ENCODE data around the gene PTGIR.

The PTGIR gene

GRCh38 chr19:46610413-46610775 is 14.5 kb downstream of the PTGIR start:
- FAIRE-seq (no peak), DNase-seq (ENCODE audit: insufficient read length, low spot score) (no peak)
- TF ChIP-seq SPI1 (IDR thresholded peaks at IDR 0.05; ENCODE audit: low read depth, low read length) (no peak), POLR2A (IDR thresholded peaks at IDR 0.05; ENCODE audit: low read depth, low read length) (no peak), POU2F2 (IDR thresholded peaks at IDR 0.05; ENCODE audit: low read depth, low read length) (no peak), POLR2AphosphoS5 (IDR thresholded peaks at IDR 0.05; ENCODE audit: low read depth, low read length) (no peak), TAF1 (IDR thresholded peaks at IDR 0.05; ENCODE audit: low read depth, low read length) (no peak)

- FAIRE-seq (no peak), DNase-seq (ENCODE audit: insufficient read length, low spot score) (no peak)
- TF ChIP-seq POU2F2 (IDR thresholded peaks at IDR 0.05; ENCODE audit: low read depth, low read length) (no peak), POLR2AphosphoS5 (IDR thresholded peaks at IDR 0.05; ENCODE audit: low read depth, low read length) (peak; percentile 69), POLR2A (IDR thresholded peaks at IDR 0.05; ENCODE audit: low read depth, low read length) (peak; percentile 37)
These were observed 15.1 kb downstream of the PTGIR start for GRCh38 chr19:46609511-46610412.

- no peak for FAIRE-seq
These were observed 16.1 kb downstream of the PTGIR start for GRCh38 chr19:46608581-46609345.

GRCh38 chr19:46608178-46608577 is 16.7 kb downstream of the PTGIR start:
- TF ChIP-seq POLR2A (IDR thresholded peaks at IDR 0.05; ENCODE audit: low read depth, low read length), result no peak
- no peak for TF ChIP-seq PAX5 (IDR thresholded peaks at IDR 0.05; ENCODE audit: insufficient read depth, low read length, severe bottlenecking)
- no peak for TF ChIP-seq TAF1 (IDR thresholded peaks at IDR 0.05; ENCODE audit: low read depth, low read length)
- TF ChIP-seq SPI1 (IDR thresholded peaks at IDR 0.05; ENCODE audit: low read depth, low read length), result no peak
- TF ChIP-seq POU2F2 (IDR thresholded peaks at IDR 0.05; ENCODE audit: low read depth, low read length), result no peak
- FAIRE-seq (no peak), DNase-seq (ENCODE audit: insufficient read length, low spot score) (no peak)

More at GRCh38 chr19:46608581-46609345, 16.1 kb downstream of the PTGIR start:
- DNase-seq (ENCODE audit: insufficient read length, low spot score), result no peak
- TF ChIP-seq SPI1 (IDR thresholded peaks at IDR 0.05; ENCODE audit: low read depth, low read length) (no peak), POLR2A (IDR thresholded peaks at IDR 0.05; ENCODE audit: low read depth, low read length) (no peak), TAF1 (IDR thresholded peaks at IDR 0.05; ENCODE audit: low read depth, low read length) (no peak), PAX5 (IDR thresholded peaks at IDR 0.05; ENCODE audit: insufficient read depth, low read length, severe bottlenecking) (no peak), POU2F2 (IDR thresholded peaks at IDR 0.05; ENCODE audit: low read depth, low read length) (no peak), POLR2AphosphoS5 (IDR thresholded peaks at IDR 0.05; ENCODE audit: low read depth, low read length) (no peak; the same call in 1 of the 2 replicates)

- FAIRE-seq (no peak), DNase-seq (ENCODE audit: insufficient read length, low spot score) (no peak)
- TF ChIP-seq POLR2AphosphoS5 (IDR thresholded peaks at IDR 0.05; ENCODE audit: low read depth, low read length) (no peak), PAX5 (IDR thresholded peaks at IDR 0.05; ENCODE audit: insufficient read depth, low read length, severe bottlenecking) (no peak), POU2F2 (IDR thresholded peaks at IDR 0.05; ENCODE audit: low read depth, low read length) (no peak), TAF1 (IDR thresholded peaks at IDR 0.05; ENCODE audit: low read depth, low read length) (no peak), SPI1 (IDR thresholded peaks at IDR 0.05; ENCODE audit: low read depth, low read length) (no peak), POLR2A (IDR thresholded peaks at IDR 0.05; ENCODE audit: low read depth, low read length) (no peak)
These were observed 17.4 kb downstream of the PTGIR start for GRCh38 chr19:46607448-46607841.

GRCh38 chr19:46606681-46607447 is 18.0 kb downstream of the PTGIR start:
- no peak for TF ChIP-seq POLR2AphosphoS5 (IDR thresholded peaks at IDR 0.05; ENCODE audit: low read depth, low read length)
- TF ChIP-seq POU2F2 (IDR thresholded peaks at IDR 0.05; ENCODE audit: low read depth, low read length), result no peak
- no peak for TF ChIP-seq TAF1 (IDR thresholded peaks at IDR 0.05; ENCODE audit: low read depth, low read length)
- TF ChIP-seq POLR2A (IDR thresholded peaks at IDR 0.05; ENCODE audit: low read depth, low read length), result no peak
- TF ChIP-seq PAX5 (IDR thresholded peaks at IDR 0.05; ENCODE audit: insufficient read depth, low read length, severe bottlenecking), result no peak
- TF ChIP-seq SPI1 (IDR thresholded peaks at IDR 0.05; ENCODE audit: low read depth, low read length), result no peak
- FAIRE-seq (no peak), DNase-seq (ENCODE audit: insufficient read length, low spot score) (no peak)

- FAIRE-seq, result no peak
- no peak for TF ChIP-seq TAF1 (IDR thresholded peaks at IDR 0.05; ENCODE audit: low read depth, low read length)
- no peak for TF ChIP-seq SPI1 (IDR thresholded peaks at IDR 0.05; ENCODE audit: low read depth, low read length)
- no peak for TF ChIP-seq POU2F2 (IDR thresholded peaks at IDR 0.05; ENCODE audit: low read depth, low read length)
- TF ChIP-seq POLR2A (IDR thresholded peaks at IDR 0.05; ENCODE audit: low read depth, low read length), result no peak
- no peak for TF ChIP-seq POLR2AphosphoS5 (IDR thresholded peaks at IDR 0.05; ENCODE audit: low read depth, low read length)
- TF ChIP-seq PAX5 (IDR thresholded peaks at IDR 0.05; ENCODE audit: insufficient read depth, low read length, severe bottlenecking), result no peak
- DNase-seq (ENCODE audit: insufficient read length, low spot score), result no peak
These were observed 18.9 kb downstream of the PTGIR start for GRCh38 chr19:46606019-46606418.

GRCh38 chr19:46605356-46605821 is 19.5 kb downstream of the PTGIR start:
- FAIRE-seq, result no peak
- TF ChIP-seq TAF1 (IDR thresholded peaks at IDR 0.05; ENCODE audit: low read depth, low read length) (no peak), SPI1 (IDR thresholded peaks at IDR 0.05; ENCODE audit: low read depth, low read length) (no peak), POLR2AphosphoS5 (IDR thresholded peaks at IDR 0.05; ENCODE audit: low read depth, low read length) (no peak), POU2F2 (IDR thresholded peaks at IDR 0.05; ENCODE audit: low read depth, low read length) (no peak), POLR2A (IDR thresholded peaks at IDR 0.05; ENCODE audit: low read depth, low read length) (no peak), PAX5 (IDR thresholded peaks at IDR 0.05; ENCODE audit: insufficient read depth, low read length, severe bottlenecking) (no peak)
- DNase-seq (ENCODE audit: insufficient read length, low spot score), result no peak

Data from GM12891 (cell line).